SH-SY5Y (cell line): Measurements from ENCODE around the gene IGF2R.
A peak's percentile ranks its signal among the peaks of the same experiment; 100 is the strongest.

Experiments
- GATA2 ChIP-seq: IDR thresholded peaks from 2 replicates; pipeline ENCODE4 v1.6.1; 2011; ENCODE audit warnings: mild to moderate bottlenecking, low read depth, low read length
- GATA3 ChIP-seq: IDR thresholded peaks from 2 replicates; pipeline ENCODE4 v1.6.1; 2011; ENCODE audit warnings: low read depth, mild to moderate bottlenecking, low read length, moderate library complexity

Gene IGF2R

GRCh38 chr6:160124007-160124406, 155.1 kb downstream of the IGF2R start:
- TF ChIP-seq GATA2, result no peak
- TF ChIP-seq GATA3, result no peak

- TF ChIP-seq GATA3 (no peak), GATA2 (no peak)
Observed at GRCh38 chr6:160124605-160125004, 155.7 kb downstream of the IGF2R start.

GRCh38 chr6:160127270-160128124, 158.6 kb downstream of the IGF2R start:
- TF ChIP-seq GATA2 (no peak), GATA3 (no peak)

GRCh38 chr6:160128125-160128683, 159.3 kb downstream of the IGF2R start:
- TF ChIP-seq GATA3 (no peak), GATA2 (no peak)

- no peak for TF ChIP-seq GATA2
- no peak for TF ChIP-seq GATA3
Observed at GRCh38 chr6:160128879-160129516, 160.1 kb downstream of the IGF2R start.

GRCh38 chr6:160129881-160130615, 161.2 kb downstream of the IGF2R start:
- TF ChIP-seq GATA2 (no peak), GATA3 (no peak)

- TF ChIP-seq GATA2 (no peak), GATA3 (no peak)
Observed at GRCh38 chr6:160130729-160131484, 162.0 kb downstream of the IGF2R start.

GRCh38 chr6:160131636-160132296, 162.9 kb downstream of the IGF2R start:
- TF ChIP-seq GATA3, result no peak
- TF ChIP-seq GATA2, result peak; percentile 15; the same call in 1 of the 2 replicates

GRCh38 chr6:160132297-160132637, 163.4 kb downstream of the IGF2R start:
- TF ChIP-seq GATA3 (no peak), GATA2 (no peak)

GRCh38 chr6:160132776-160133338, 164.0 kb downstream of the IGF2R start:
- no peak for TF ChIP-seq GATA2
- TF ChIP-seq GATA3, result no peak

GRCh38 chr6:160133441-160134336, 164.8 kb downstream of the IGF2R start:
- TF ChIP-seq GATA3 (no peak), GATA2 (no peak)

GRCh38 chr6:160134779-160135547, 166.1 kb downstream of the IGF2R start:
- TF ChIP-seq GATA2 (no peak), GATA3 (no peak)
